GM20000 (cell line): ENCODE results near the gene TMEM212.

Experiments used
- DNase-seq: peaks from one replicate; pipeline ENCODE4 v3.0.0; 2012; ENCODE audit warnings: low spot score
- CTCF ChIP-seq: IDR thresholded peaks from 2 replicates; pipeline ENCODE4 v1.5.1; 2012; ENCODE audit warnings: mild to moderate bottlenecking, control low read depth; ENCODE audit errors: extremely low read depth, missing control alignments

The TMEM212 gene

GRCh38 chr3:171824116-171824515, 19.0 kb upstream of the TMEM212 start:
- DNase-seq: no peak

DNA sequence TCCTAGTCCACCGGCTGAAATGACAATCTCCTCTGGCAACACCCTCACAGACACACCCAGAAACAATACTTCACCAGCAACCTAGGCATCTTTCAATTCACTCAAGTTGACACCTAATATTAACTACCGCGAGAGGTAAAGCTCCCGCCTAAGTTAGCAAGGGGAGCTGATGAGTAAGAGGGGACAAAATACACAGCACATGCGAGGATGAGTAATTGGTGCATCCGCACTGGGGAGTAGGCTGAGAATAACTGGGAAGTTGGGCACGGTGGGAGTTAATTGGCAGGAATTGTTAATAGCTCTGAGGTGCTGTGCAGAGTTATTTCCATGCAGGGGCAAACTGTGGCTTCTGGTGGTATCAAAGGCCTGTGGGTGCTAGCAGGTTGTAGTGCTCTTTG, 18.3 kb upstream of the TMEM212 start:
- DNase-seq: no peak
- no peak for TF ChIP-seq CTCF

More at GRCh38 chr3:171824116-171824515, 19.0 kb upstream of the TMEM212 start:
- TF ChIP-seq CTCF: no peak

DNA sequence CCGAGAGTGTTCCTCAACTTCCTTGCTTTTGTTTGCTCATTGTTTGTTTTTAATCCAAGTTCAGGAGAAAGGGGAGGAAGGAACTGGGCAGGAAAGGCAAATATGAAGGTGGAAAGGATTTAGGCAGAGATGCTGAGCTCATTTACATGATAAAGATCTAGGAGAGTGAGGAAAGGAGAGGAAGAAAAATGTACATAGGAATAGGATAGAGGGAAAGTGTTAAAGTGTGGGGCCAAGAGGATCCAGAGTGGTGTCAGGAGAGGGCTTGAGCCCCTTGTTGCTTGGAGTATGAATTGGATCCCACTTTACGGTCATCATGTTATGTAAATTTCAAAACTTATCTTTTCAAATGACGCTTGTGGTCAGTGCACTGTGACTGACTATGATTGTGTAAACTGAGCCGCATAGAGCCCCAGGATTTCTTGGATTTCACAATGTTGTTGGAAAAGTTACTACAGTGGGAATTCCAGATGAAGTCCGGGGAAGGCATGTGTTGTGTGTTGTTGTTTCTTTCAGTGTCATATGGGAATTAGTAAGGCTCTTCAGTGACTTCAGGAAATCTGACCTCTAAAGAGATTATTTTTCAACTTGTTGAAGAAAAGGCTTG, 17.8 kb upstream of the TMEM212 start:
- no peak for TF ChIP-seq CTCF
- no peak for DNase-seq

GRCh38 chr3:171827385-171827784, 15.8 kb upstream of the TMEM212 start:
- no peak for DNase-seq
- no peak for TF ChIP-seq CTCF

DNA sequence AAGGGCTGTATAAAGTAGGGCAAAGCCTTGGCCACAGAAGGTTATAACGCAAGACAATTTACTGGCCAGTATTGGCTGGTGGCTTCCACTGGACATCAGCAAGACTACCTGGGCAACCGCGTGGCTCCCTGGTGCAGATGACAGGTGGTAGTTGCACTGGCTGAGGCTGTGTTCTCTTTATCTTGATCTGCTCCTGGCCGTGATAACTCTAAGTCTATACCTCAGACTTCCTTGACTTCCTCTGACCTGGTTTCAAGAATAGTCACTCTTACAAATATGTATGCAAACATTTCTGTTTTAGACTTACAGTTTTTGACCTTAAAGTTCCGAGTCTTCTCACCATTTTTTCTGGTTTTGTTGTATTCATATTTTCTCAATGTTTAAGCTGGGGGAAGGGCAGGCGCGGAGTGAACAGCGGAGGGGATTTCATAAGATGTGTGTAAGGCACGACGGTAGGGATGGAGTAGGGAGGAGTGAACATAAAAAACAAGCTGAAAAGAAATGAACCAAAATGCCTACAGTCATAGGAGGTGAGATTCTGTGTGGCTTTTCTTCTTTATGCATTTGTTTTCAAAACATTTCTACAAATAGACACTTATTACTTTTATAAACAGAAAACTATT, 15.2 kb upstream of the TMEM212 start:
- no peak for DNase-seq
- TF ChIP-seq CTCF: no peak

DNA sequence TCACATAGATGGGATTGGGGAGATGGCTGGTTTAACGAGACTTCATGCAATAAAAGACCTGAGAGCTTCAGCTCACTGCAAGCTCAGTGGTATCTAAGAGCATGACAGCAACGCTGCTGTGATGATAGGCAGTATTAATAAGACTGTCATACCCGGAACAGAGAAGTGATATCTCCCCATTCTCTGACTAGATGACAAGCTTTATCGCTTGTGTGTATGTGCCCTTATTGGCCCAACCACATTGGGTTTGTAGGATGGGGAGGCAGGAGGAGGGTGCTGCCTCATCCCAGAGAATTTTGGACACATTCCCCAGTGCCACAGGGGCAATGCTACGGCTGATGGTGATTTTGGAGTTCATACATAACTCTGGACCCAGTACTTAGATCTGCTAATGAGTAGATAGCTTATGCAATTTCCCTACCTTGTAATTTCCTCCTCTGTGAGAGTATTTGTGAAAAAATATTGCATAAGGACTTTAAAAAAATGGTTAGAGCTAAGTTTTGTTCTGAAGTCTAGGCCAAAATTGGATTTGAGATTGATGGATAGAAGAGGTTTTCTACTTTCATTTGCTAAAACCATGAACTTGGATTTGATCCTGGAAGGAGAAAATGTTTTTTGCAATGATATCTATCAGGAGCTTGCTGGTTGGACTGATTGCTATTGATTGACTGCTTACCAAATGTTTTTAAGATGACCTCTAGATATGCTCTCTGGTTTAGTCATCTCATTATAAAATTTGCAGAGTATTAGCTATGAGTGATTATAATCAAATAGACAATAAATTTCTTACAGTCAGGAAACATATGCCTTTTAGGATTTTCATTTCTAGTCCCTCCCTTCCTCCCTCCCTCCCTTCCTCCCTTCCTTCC, 14.0 kb upstream of the TMEM212 start:
- TF ChIP-seq CTCF: no peak
- no peak for DNase-seq
